GM19467 (cell line): ENCODE measurements around the gene C5orf34.
"Not testable (repeated sequence)": the region's sequence is repeated elsewhere in the genome, so short reads cannot be mapped to it uniquely, and the experiment has no call there.

Experiments
- ATAC-seq: cut with Tn5 transposase; IDR thresholded peaks from one replicate; pipeline ENCODE4 v1.9.1; 2021; ENCODE audit warnings: mild to moderate bottlenecking, moderate library complexity; ENCODE audit not compliant: unreplicated experiment

The C5orf34 gene

DNA sequence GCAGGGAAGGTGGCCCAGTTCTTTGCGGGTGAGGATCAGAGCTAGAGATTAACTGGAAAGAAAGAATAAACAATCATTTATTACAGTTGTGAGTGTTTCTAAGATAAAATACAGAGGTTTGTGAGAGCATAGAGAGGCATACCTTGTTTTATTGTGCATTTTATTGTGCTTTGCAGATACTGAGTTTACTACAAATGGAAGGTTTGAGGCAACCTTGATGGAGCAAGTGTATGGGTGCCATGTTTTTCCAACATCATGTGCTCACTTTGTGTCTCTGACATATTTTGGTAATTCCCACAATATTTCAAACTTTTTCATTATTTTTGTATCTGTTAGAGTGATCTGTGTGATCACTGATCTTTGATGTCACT lies 715 bp upstream of the C5orf34 start:
- ATAC-seq: no peak

DNA sequence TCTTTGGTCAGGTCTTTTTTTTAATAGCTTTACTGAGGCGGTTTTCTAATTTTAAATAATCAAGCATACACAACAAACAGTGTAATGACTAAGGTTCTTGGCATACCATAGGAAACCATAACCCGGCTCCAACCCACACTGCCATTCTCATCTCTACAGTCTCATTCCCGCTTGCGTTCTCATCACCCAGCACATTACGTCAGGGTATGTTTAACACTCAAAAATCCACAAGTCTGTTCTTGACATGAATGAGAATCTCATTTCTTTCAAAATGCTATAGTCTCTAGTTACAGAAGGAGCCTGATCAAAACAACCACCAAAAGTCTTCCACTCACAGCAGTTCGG lies 505 bp downstream of the C5orf34 start:
- peak; percentile 30 for ATAC-seq

DNA sequence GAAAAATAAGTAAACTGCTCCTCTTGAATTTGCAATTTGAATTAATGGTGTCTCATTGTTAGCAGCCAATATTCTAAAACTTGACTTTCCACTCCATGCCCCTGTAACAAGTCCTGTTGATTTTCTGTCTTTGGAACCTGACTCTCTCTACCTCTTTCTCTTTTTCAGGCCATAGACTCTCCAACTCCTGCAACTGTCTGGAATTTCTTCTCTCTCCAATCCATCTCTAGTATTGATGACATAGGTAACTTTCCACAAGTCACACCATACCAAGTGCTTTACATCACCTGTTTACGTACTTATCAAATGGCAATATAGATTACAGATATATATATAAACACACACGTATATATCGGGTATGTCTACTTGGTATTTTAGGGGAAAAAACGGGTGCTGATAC lies 923 bp downstream of the C5orf34 start:
- ATAC-seq: no peak

DNA sequence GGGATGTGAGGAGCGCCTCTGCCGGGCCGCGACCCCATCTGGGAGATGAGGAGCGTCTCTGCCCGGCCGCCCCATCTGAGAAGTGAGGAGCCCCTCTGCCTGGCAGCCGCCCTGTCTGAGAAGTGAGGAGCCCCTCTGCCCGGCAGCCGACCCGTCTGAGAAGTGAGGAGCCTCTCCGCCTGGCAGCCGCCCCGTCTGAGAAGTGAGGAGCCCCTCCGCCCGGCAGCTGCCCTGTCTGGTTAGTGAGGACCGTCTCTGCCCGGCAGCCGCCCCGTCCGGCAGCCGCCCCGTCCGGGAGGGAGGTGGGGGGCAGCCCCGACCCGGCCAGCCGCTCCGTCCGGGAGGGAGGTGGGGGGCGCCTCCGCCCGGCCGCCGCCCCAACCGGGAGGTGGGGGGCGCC lies 3.9 kb downstream of the C5orf34 start:
- not testable (repeated sequence) for ATAC-seq

DNA sequence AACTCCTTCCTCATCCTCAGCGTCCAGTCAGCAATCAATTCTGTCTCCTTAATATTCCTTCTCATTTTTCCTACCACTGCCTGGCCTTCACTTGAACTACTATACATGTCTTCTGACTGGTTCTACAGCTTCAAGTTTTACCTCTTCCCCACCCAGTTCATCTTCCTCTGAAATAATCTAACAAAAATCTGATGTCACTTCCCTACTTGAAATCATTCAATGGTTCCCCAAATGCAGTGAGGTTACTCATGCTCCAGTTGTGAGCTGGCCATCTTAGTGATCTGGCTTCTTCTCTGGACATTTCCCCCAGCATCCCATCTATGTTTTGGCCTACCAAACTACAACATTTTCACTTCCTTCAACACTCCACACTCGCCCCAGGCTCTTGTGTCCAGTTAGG lies 16.4 kb downstream of the C5orf34 start:
- ATAC-seq: no peak

DNA sequence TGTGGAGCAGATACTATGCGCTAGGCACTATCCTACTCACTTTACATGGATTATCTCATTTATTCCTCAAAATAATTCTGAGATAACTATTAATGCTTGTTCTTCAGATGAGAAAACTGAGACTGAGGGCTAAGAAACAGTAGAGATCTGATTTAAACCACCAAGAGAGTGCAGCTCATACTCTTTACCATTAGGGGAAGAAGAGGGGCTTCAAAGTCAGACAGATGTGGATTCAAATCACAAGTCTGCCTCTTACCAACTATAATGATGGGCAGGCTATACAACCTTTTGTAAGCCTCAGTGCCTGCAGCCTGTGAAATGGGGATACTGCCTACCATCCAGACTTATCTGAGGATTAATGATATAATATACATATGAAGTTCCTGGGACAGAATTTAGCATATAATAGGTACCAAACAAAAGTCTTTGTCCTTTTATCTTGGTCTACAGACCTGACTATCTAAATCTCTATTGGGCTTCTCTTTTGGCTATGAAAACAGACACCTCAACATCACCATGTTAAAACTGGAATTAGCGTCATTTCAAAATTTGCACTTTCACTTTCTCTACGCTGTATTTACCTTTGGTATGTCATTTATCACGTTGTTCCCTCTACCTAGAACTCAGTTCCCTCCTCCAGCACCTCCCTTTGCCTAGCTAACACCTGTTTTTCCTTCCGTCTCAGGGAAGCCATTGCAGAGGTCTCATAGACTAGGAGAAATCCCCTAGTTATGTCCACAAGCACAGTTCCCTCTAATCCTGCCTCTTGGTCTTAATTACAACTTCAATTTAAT lies 17.4 kb downstream of the C5orf34 start:
- no peak for ATAC-seq

DNA sequence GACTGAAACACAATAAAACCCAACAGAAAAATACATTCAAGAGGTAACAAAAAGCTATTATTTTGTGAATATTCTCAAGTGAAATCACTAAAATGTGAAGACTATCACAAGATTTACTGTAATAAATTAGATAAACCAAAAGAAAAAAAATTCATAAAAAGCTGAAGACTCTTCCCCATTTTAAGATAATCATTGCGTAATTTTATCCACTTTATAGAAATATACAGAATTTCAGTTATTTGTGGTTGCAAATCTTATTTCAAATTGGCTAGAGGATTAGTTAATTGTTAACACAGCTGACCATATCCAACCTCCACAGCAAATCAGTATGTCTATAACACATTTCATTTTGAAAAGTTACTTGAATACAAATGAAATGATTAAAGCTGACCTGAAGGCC lies 23.6 kb downstream of the C5orf34 start:
- no peak for ATAC-seq

DNA sequence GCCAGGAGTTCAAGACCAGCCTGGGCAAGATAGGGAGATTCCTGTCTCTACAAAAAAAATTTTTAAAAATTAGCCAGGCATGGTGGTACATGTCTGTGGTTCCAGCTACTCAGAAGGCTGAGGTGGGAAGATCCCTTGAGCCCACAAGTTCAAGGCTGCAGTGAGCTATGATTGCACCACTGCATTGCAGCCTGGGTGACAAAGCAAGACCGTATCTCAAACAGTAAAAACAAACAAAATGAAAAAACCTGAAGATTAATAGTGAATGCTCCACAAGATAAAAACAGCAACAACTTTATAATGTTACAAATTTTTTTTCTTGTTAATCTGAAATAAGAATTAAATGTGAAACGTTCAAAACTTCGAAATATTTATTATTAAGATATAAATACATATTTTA lies 28.6 kb downstream of the C5orf34 start:
- ATAC-seq: no peak

DNA sequence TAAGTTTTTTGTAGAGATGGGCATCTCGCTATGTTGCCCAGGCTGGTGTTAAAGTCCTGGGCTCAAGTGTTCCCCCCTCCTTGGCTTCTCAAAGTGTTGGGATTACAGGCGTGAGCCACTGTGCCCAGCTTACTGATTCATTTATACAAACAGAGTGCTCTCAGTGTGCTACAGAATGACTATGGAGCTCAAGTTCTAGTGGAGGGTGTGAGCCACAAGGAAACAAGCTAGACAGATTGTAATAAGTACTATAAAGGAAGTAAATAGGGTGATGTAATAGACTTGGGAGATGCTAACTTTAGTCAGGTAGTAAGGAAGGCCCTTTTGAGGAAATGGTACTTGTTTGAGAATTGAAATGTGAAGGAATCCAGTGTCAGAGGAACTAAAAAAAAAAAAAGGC lies 29.5 kb downstream of the C5orf34 start:
- no peak for ATAC-seq

DNA sequence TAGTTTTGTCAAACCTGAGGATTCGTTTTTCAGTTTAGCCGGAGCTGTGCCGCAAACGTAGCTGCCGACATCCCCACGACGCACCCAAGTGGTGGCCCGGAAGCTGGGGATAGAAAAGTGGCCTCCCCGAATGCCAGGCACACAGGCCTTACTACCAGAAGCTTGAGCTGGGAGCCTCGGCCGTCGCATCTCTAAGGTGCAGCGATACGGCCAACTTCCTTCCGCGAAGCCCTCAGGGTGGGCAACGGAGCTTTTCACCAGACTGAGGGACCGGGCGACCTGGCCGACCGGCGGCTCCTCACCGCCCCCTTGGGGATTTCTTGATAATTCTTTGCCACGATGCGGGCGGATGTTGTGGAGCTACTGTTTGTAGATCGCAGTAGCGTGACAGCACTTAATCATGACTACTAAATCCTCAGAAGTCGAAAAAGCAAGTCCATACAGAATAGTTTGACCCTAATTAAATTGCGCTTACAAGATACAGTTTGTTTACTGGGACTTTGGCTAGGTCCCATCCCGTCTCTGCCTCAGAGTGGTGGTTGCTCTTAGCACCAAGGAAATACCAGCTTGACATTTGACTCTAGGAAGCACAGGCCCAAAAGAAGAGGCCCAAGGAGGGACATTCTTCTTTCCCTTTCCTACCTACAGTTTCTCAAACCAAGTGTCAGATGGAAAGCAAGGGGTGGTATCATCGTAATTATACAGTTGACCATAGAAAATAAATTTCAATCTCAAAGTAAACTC lies 30.7 kb downstream of the C5orf34 start:
- ATAC-seq: peak; percentile 68

DNA sequence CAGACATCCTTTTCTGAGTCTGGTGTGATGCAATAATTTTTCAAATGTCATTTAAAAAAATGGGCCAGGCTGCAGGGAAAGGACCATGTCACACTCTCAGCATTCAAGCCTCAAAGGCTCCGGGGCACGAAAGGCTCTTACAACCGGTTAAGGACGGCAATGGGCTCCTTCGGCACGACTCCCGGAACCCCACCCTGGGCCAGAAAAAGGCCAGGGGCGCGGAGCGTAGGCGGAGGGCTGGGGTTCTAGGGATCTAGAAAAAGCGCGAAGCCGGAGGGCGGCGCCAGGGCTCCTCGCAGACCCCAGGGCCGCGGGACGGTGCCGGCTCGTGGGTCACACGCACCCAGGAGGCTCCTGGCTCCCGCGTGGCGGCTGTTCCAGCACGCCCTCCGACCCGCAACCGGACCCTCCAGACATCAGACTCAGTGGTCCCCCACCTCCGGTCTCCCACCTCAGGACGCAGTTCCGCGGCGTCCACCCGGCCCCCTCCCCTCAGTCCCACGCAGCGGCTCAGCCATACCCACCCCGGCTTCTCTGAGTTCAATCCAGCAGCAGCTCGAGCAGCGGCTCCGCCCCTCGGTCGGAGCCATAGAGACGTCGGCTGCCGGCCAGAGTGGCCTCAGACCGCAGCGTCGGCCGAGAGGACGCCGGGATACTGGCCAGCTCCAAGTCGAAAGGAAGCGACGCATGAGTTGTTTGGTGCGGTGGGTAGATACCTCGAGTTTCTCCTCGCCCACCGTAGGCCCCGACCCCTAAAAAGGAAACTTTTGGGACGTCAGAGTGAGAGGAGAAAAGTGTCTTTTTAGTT lies 31.4 kb downstream of the C5orf34 start, which contains the start of gene TMEM267:
Gene TMEM267 (minus strand): TSS at position 568 of the 808 bp plus-strand sequence. CDS start 29,896 bp downstream, outside the sequence.
- ATAC-seq: peak; percentile 95

DNA sequence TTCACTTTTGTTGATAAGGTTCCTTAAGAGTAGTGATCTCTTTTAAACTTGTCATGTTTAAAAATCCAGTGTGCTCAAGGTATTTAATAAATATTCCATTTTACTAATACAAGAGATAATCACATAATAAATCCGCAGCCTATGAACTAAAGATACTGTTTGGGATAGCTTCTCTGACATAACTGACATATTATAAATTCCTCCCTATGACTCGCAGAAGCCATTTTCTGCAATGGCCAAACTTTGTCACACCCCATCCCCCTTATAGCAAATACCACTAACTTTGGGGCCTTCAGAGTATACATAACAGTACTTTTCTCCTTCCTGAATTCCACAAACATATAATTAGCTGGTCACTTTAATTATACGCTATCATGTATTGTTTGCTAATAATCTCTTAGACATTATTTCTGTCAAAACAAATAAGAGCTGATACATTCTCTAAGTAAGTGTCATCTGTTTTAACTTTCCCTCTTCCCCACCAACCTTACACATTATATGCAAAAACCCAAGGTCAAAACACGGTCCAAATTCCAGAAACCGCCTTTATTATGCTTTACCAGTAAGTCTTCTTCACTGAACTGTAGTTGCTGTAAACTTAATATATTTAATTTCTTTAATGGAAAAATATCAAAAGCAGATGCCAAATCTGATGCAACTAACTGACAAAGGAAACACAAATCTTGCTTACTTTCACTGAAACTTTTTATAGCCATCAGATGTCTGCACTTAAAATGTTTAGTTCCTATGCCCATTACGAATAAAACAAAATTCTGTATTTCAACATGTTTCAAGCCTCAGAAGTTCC lies 32.3 kb downstream of the C5orf34 start:
- ATAC-seq: no peak

DNA sequence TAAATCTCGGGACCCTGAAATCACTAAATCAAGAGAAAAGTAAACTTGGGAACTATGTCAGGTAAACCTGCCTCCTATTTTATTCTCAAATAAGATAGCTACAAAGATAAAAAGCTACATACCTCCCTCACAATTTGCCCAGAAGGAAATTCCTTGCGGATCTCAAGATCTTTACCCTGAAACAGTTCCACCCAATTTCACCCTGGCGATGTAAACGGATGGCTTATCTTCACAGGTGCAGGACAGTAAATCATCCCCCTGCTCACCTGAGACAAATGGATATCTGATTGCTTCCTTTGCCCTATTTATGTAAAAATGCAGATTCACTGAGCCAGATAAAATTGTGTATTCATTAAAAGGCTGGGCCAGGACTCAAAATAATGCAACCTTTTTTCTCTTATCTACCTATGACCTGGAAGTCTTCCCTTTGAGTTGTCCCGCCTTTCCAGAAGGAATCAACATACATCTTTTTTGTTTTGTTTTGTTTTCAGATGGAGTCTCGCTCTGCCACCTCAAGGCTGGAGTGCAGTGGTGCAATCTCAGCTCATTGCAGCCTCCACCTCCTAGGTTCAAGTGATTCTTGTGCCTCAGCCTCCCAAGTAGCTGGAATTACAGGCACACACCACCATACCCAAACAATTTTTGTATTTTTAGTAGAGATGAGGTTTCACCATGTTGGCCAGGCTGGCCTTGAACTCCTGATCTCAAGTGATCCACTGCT lies 45.1 kb downstream of the C5orf34 start:
- ATAC-seq: no peak

DNA sequence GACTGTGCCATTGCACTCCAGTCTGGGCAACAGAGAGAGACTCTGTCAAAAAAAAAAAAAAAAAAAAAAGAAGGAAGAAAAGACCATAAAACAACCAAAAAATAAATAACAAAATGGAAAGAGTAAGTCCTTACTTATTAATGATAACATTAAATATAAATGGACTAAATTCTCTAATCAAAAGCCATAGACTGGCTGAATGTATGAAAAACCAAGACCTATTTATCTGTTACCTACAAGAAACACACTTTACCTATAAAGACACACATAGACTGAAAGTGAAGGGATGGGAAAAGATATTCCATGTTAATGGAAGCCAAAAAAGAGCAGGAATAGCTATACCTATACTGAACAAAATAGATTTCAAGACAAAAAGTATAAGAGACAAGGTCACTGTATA lies 47.8 kb downstream of the C5orf34 start:
- no peak for ATAC-seq

DNA sequence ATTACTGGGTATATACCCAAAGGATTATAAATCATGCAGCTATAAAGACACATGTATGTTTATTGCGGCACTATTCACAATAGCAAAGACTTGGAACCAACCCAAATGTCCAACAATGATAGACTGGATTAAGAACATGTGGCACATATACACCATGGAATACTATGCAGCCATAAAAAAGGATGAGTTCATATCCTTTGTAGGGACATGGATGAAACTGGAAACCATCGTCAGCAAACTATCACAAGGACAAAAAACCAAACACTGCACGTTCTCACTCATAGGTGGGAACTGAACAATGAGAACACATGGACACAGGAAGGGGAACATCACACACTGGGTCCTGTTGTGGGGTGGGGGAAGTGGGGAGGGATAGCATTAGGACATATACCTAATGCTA lies 49.5 kb downstream of the C5orf34 start:
- ATAC-seq: not testable (repeated sequence)

DNA sequence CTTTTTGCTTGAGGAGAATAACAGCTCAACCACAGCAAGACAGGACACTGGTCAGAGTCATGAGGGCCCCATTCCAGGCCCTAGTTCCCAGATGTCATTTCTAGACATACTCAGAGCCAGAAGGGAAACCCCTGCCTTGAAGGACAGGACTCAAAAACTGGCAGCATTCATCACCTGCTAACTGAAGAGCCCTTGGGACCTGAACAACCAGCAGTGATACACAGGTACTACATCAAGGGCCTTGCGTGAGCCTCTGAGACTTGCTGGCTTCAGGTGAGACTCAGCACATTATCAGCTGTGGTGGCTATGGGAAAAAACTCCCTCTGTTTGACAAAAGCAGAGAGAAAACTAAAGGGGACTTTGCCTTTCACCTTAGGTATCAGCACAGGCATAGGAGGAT lies 53.9 kb downstream of the C5orf34 start:
- ATAC-seq: no peak

DNA sequence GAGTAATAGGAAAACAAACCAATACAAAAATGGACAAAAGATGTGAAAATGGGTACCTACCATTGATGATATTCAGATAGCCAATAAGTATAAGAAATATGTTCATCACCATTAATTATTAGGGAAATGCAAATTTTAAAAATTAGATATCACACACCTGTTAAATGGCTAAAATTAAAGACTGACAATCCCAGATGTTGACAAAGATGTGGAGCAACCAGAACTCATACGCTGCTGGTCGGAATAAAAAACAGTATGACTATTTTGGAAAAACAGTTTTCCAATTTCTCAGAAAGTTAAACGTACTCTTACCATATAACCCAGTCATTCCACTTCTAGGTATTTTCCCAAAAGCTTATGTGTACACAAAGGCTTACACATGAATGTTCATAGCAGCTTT lies 58.4 kb downstream of the C5orf34 start:
- no peak for ATAC-seq

DNA sequence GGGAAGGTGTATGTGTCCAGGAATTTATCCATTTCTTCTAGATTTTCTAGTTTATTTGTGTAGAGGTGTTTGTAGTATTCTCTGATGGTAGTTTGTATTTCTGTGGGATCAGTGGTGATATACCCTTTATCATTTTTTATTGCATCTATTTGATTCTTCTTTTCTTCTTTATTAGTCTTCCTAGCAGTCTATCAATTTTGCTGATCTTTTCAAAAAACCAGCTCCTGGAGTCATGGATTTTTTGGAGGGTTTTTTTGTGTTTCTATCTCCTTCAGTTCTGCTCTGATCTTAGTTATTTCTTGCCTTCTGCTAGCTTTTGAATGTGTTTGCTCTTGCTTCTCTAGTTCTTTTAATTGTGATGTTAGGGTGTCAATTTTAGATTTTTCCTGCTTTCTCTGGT lies 73.4 kb downstream of the C5orf34 start:
- ATAC-seq: not testable (repeated sequence)

DNA sequence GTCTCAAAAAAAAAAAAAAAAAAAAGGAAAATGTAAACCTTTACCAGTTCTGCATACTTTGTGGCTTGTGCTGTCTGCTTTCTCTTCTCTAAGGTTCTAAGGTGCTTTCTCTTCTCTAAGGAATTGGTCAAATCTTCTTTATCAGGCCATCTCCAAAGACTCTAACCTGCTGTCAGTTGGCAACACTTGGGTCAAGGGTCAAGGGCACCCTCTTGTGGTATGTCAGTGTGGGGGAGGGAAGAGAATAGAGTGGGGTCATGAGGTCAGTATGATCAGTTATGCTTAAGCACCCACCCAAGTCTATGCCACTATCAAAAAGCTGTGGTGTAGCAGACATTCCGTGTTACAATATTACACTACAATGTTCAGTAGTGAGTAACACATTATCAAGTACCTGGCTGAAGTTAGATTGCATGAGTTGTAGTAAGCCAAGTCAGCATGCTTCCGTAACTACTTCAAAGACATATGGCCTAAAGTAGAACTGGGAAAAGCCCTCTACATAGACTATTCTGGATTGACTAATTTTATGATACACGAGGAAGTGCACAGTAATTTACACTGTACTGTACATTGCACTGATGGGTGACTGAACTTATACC lies 77.8 kb downstream of the C5orf34 start:
- ATAC-seq: no peak
